Breast epithelium (tissue), 3 donors: Measurements from ENCODE around the gene ADCY2.

Experiments
- POLR2A ChIP-seq: fragments of 450-650 bp; IDR thresholded peaks from one replicate; pipeline ENCODE4 v1.6.1; 2016; ENCODE audit warnings: antibody characterized with exemption, mild to moderate bottlenecking, moderate library complexity
- POLR2AphosphoS5 ChIP-seq, 3 donors: sonication (generic); formaldehyde crosslinking; IDR thresholded peaks; one replicate each; pipeline ENCODE4 v1.6.1; 2017; ENCODE audit warnings: antibody characterized with exemption in 3 of 3
- TF ChIP-seq, protein P1 (sequence below), 3 donors: fragments of 450-650 bp; IDR thresholded peaks; one replicate each; pipeline ENCODE4 v1.5.1; 2016 to 2017; ENCODE audit warnings: antibody characterized with exemption in 3 of 3, mild to moderate bottlenecking in 3 of 3, moderate library complexity in 3 of 3

DNA sequence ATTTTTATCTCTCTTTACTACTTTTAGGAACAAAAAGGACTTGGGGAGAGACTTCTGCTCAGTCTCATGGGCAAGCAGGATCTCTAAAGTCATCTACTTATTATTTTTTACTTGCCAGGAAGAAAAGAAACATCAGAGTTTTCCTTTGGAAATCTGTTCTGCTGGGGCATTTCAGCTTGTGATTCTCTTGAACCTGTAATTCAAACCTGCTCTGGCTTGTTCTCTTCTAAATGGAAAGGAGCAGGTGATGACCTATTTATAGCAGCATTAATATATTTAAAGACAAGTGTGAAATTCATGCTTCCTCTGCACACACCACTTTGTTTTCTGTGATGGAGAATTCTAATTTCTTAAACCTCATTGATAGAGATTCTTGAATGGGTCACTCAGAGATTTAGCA is 2.0 kb downstream of the ADCY2 start:
- TF ChIP-seq, protein P1, sequence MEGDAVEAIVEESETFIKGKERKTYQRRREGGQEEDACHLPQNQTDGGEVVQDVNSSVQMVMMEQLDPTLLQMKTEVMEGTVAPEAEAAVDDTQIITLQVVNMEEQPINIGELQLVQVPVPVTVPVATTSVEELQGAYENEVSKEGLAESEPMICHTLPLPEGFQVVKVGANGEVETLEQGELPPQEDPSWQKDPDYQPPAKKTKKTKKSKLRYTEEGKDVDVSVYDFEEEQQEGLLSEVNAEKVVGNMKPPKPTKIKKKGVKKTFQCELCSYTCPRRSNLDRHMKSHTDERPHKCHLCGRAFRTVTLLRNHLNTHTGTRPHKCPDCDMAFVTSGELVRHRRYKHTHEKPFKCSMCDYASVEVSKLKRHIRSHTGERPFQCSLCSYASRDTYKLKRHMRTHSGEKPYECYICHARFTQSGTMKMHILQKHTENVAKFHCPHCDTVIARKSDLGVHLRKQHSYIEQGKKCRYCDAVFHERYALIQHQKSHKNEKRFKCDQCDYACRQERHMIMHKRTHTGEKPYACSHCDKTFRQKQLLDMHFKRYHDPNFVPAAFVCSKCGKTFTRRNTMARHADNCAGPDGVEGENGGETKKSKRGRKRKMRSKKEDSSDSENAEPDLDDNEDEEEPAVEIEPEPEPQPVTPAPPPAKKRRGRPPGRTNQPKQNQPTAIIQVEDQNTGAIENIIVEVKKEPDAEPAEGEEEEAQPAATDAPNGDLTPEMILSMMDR (IDR thresholded peaks at IDR 0.05): no peak
- no peak for TF ChIP-seq POLR2AphosphoS5 (IDR thresholded peaks at IDR 0.05)
- no peak for TF ChIP-seq POLR2A
